NCI-H2196 (cell line): ENCODE data around the gene ADSL.
"Not testable (repeated sequence)": the region's sequence is repeated elsewhere in the genome, so short reads cannot be mapped to it uniquely, and the experiment has no call there.

Source experiments
- DNase-seq: peaks from one replicate; lab custom pipeline; 2025; ENCODE audit not compliant: unreplicated experiment; lab: John Stamatoyannopoulos, UW

ADSL gene

GRCh38 chr22:40367342-40367741, 21.0 kb downstream of the ADSL start:
- no peak for DNase-seq

DNA sequence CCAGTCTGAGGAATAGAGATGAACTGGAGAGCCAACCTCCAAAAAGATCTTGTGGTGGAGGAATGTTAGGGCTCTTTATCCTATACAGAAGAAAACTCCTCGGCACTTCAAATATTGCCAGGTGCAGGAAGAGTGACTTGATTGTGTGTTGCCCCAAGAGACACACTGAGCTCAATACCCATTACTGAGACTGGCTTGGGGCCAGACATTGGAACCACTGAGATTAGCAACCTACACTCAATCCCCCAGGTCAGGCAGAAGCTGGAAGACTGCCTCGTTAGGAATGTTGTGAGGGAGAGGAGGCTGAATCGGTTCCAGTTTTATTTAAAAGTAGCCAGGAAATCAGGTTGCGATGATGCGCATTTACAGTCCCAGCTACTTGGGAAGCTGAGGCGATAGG, 21.7 kb downstream of the ADSL start:
- DNase-seq, result no peak

- DNase-seq, result no peak
Observed at GRCh38 chr22:40368836-40369235, 22.5 kb downstream of the ADSL start.

DNA sequence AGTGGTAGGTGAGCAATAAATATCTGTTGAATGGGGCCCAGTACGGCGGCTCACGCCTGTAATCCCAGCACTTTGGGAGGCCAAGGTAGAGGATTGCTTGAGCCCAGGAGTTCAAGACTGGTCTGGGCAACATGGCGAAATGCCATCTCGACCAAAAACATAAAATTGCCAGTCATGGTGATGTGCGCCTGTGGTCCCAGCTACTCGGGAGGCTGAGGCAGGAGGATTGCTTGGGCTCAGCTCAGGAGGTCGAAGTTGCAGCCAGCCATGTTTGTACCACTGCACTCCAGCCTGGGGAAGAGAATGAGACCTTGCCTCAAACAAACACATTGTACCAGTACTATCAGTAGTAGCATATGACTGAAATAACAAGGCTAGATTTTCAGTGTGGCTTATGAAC, 28.3 kb downstream of the ADSL start:
- DNase-seq, result no peak

GRCh38 chr22:40376149-40376548, 29.8 kb downstream of the ADSL start:
- no peak for DNase-seq

DNA sequence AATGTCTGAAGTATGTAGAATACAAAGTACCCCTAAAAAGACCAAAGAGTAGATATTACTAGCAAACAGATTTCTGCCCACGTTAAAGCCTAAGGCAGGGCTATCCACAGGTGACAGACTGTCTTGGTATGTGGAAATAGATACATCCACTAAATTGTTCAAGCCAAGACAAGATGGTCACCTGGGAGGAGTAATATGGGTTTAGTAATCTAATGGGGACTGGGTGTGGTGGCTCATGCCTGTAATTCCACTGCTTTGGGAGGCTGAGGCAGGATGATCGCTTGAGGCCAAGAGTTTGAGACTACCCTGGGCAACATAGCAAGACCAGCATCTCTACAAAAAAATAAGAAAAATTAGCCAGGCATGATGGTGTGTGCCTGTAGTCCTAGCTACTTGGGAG, 31.6 kb downstream of the ADSL start:
- no peak for DNase-seq

- DNase-seq, result not testable (repeated sequence)
Observed at GRCh38 chr22:40378448-40378847, 32.1 kb downstream of the ADSL start.

DNA sequence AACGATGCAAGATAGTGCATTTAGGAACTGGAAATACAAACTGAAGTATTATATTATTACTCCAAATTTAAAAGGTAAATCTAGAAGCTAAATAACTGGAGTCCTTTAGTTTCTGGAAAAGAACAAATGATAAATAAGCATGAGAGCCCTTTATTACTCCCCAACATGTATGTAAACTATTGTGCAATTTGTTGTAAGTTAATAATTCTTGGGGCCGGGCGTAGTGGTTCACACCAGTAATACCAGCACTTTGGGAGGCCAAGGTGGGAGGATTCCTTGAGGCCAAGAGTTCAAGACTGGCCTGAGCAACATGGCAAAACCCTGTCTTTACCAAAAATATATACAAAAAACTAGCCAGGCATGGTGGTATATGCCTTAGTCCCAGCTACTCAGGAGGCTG, 35.2 kb downstream of the ADSL start:
- no peak for DNase-seq

DNA sequence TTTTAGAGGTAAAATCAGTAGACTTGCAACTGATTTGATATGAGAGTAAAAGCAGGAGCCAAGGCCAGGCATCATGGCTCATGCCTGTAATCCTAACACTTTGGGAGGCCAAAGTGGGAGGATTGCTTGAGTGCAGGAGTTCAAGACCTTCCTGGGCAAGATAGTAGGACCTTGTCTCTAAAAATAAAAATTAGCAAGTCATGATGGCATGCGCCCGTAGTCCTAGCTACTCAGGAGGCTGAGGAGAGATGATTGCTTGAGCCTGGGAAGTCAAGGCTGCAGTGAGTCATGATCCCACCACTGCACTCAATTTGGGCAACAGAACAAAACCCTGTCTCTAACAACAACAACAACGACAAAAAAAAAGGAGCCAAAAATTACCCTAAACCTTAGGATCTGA, 37.6 kb downstream of the ADSL start:
- DNase-seq, result no peak

DNA sequence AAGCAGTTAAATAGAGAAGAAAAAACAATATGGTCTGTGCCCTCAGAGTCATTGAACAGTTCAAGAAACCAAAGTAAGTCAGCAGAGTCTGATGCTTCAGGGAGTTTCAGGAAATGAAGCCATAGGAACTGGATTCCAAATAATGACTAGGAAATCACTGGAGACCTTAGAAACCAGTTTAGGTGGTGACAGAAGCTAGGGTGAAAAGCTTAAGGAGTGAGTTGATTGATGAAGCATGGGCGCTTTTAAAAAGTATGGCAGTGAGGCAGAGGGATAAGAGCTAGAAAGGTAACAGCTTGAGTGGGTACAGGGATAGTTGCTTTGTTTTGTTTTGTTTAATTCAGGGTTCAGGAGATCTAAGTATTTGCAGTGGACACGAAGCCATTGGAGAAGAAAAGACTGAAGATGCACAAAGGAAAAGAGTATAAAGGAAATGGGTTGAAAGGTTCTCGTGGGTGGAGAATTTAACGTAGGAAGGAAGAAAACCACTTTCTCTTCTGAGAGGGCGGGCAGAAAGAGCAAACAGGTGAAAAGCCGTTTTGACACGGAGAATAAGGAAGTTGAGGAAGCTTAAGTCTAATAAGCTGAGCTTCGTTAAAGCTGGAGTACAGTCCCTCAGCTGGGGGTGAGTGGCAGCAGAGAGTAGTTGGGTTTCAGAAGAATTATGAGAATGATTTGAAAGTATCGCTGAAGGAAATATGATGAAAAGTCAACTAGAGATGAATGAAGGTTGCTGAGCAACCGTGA, 38.9 kb downstream of the ADSL start:
- no peak for DNase-seq

DNA sequence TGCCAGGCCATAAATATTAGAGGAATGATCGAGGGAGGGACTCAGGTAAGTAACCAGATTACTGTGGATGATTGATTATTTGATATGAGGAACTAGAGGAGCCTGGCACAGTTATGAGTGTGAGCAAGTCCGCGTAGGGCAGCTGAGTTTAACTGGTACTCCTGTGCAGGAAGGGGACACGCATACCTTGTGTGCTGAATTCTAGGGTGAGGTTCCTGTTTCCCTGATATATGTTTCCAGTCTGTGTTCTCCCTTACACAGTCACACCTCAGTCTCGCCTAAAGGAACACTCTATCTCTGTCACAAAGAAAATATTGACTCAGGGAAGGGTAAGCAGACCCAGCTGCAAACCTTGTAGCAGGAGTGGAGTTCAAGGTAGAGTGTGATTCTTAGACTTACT, 41.4 kb downstream of the ADSL start:
- no peak for DNase-seq

GRCh38 chr22:40388231-40388630, 41.9 kb downstream of the ADSL start:
- no peak for DNase-seq

DNA sequence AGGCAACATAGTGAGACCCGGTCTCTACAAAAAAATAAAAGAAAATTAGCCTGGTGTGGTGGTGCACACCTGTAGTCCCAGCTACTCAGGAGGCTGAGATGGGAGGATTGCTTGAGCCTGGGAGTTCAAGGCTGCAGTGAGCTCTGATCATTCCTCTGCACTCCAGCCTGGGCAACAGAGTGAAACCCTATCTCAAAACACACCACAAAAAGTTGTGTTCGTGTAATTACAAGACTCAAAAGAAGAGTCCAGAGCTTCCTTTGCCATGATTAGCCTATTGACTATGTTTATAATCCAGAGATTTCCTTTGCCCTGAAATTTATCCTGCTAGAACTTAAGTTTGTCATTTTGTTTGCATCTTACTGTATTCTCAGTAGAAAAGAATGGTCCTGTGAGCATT, 45.1 kb downstream of the ADSL start:
- DNase-seq, result no peak

DNA sequence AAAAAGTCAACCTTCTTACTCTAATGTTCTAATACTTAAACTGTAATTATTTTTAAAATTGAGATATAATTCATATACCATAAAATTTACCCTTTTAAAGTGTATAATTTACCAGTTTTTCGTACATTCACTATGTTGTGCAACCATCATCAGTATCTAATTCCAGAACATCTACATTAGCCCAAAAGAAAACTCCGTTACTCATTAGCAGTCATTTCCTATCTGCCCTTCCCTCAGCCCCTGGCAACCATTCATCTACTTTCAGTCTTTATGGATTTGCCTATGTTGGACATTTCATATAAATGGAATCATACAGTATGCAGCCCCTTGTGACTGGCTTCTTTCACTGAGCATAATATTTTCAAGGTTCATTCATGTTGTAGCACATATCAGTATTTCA, 46.3 kb downstream of the ADSL start:
- no peak for DNase-seq

DNA sequence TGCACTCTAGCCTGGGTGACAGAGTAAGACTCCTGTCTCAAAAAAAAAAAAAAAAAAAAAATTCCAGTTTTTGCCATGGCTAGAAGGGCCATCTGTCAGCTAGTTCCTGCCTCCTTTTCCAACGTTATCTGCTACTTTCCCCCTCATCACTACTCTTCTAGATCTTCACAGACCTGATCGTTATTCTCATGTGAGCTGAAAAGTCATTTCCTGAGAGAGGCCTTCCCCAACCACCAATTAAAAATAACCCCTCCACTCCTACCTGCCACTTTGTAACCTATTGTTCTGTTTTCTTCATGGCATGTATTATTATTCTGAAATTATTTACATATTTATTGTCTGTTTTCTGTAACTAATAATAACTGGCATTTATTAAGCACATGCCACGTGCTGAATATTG, 48.3 kb downstream of the ADSL start:
- no peak for DNase-seq

- no peak for DNase-seq
Observed at GRCh38 chr22:40395607-40396006, 49.3 kb downstream of the ADSL start.

- DNase-seq, result peak; percentile 59
Observed at GRCh38 chr22:40396882-40397281, 50.6 kb downstream of the ADSL start.

GRCh38 chr22:40397396-40397795, 51.1 kb downstream of the ADSL start:
- DNase-seq, result no peak

DNA sequence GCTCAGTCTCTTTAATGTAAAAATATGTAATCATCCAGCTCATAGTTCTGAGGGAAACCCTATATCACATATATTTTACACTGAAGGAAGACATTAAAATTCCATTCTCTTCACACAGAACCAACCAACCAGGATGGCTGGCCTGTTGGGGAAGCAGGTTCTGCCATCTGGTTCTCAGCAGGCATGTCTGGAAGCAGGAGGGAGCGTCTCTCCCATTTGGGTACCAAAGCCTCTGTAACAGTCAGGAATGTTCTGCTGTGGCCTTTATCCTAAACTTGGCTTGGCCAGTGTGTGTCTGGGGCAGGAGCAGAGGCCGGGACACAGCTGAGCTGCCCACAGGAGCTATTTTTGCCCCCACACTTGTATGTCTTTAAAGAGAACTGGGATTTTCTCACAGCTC, 53.3 kb downstream of the ADSL start:
- DNase-seq, result no peak

DNA sequence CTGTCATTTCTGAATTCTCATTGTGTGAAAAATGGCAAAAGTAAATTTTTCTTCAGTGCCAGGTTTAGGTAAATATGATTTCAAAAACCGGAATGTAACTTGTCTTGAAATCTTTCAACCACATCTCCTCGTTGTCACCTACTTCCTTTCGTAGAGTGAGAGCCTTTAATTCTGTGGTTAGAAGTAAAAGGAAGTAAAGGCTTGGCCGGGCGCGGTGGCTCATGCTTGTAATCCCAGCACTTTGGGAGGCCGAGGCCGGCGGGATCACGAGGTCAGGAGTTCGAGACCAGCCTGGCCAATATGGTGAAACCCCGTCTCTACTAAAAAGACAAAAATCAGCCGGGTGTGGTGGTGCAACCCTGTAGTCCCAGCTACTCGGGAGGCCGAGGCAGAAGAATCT, 53.9 kb downstream of the ADSL start:
- no peak for DNase-seq

- no peak for DNase-seq
Observed at GRCh38 chr22:40401532-40401931, 55.2 kb downstream of the ADSL start.

DNA sequence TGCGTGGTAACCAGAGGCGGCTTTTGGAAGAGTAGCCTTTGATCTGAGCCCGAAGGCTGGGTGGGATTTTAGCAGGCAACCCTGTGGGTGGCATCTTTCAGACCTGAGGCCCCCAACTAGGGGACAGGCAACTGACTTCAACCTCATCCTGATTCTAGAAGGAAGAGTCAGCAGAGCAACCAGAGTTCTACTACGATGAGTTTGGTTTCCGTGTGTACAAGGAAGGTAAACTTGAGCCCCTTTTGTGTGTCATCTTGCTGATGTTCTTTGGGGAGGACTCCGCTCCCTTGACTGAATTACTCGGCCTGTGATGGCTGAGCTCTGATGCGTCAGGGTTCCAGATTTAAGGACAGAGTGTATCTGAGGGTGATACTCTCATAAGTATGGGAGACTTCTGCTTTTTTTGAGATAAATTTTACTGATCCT, 55.7 kb downstream of the ADSL start:
- no peak for DNase-seq

DNA sequence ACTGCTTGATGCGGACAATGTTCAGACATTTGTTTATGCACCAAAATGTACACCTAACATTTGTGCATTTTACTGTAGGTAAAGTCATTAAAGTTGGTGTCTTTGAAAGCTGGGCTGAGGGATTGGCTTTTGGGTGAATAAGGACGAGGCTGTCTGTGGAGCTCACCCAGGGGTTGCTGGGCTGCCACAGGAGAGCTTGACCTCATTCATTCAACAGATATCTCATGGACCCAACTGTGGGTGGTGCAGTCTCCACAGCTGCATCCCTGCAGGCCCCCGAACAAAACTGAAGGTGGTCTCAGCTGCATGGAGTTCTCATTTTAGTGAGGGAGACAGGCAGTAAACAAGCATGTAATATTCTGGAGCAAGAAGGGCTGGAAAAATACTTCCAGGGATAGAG, 56.8 kb downstream of the ADSL start:
- DNase-seq, result no peak
